OCI-LY3 (cell line): ENCODE results near the gene DNAJC1.

Source experiments
- EZH2phosphoT487 ChIP-seq: fragments of 200-600 bp; shearing (Covaris generic); IDR thresholded peaks from 2 replicates; pipeline ENCODE4 v1.6.1; 2018; ENCODE audit warnings: antibody characterized with exemption, mixed run types, low read depth
- TF ChIP-seq, protein P1 (sequence below): fragments of 200-600, 300-600 bp; sonication (generic); IDR thresholded peaks from 2 replicates; pipeline ENCODE4 v1.5.1; 2014; ENCODE audit warnings: antibody characterized with exemption, low read length, low read depth

DNA sequence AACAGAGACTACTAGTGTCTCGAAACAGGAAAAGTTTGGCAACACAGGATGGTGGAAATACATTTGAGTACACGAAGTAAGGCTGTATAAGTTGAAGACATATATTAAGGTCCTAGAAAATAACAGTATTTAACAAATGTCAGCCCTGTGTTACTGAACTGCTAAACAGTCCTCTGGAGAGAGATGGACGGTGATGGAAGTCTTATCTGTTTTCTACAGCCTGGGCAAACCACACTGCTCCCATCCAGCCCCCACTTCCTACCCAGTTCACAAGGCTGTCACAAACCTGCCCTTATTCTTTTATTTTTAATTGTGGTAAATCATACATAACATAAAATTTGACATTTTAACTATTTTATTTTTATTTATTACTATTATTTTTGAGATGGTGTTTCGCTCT, 179.1 kb downstream of the DNAJC1 start:
- TF ChIP-seq, protein P1, sequence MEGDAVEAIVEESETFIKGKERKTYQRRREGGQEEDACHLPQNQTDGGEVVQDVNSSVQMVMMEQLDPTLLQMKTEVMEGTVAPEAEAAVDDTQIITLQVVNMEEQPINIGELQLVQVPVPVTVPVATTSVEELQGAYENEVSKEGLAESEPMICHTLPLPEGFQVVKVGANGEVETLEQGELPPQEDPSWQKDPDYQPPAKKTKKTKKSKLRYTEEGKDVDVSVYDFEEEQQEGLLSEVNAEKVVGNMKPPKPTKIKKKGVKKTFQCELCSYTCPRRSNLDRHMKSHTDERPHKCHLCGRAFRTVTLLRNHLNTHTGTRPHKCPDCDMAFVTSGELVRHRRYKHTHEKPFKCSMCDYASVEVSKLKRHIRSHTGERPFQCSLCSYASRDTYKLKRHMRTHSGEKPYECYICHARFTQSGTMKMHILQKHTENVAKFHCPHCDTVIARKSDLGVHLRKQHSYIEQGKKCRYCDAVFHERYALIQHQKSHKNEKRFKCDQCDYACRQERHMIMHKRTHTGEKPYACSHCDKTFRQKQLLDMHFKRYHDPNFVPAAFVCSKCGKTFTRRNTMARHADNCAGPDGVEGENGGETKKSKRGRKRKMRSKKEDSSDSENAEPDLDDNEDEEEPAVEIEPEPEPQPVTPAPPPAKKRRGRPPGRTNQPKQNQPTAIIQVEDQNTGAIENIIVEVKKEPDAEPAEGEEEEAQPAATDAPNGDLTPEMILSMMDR = no peak
- no peak for TF ChIP-seq EZH2phosphoT487
